Activated gamma-delta T cell treated with anti-CD3 and anti-CD28 coated beads, Interleukin-2, amount 50 U/mL, for 16 hours (primary cell): ENCODE results near the gene MBTPS1.
A peak's percentile ranks its signal among the peaks of the same experiment; 100 is the strongest.

Source experiments
- DNase-seq: peaks from one replicate; pipeline ENCODE4 v3.0.0-alpha.2; 2020; ENCODE audit warnings: low read depth

The MBTPS1 gene

GRCh38 chr16:84098939-84099338, 17.8 kb downstream of the MBTPS1 start:
- no peak for DNase-seq

GRCh38 chr16:84096447-84097005, 20.2 kb downstream of the MBTPS1 start:
- DNase-seq: no peak

- DNase-seq: no peak
Observed at GRCh38 chr16:84095466-84095865, 21.3 kb downstream of the MBTPS1 start.

GRCh38 chr16:84093879-84094270, 22.9 kb downstream of the MBTPS1 start:
- DNase-seq: no peak

- DNase-seq: no peak
Observed at GRCh38 chr16:84093120-84093878, 23.4 kb downstream of the MBTPS1 start.

GRCh38 chr16:84091460-84091859, 25.3 kb downstream of the MBTPS1 start:
- no peak for DNase-seq

- no peak for DNase-seq
Observed at GRCh38 chr16:84090211-84090610, 26.5 kb downstream of the MBTPS1 start.

- peak; percentile 25 for DNase-seq
Observed at GRCh38 chr16:84088695-84089395, 27.9 kb downstream of the MBTPS1 start.

GRCh38 chr16:84087466-84088151, 29.1 kb downstream of the MBTPS1 start:
- DNase-seq: no peak

GRCh38 chr16:84087001-84087400, 29.7 kb downstream of the MBTPS1 start:
- DNase-seq: no peak

GRCh38 chr16:84086341-84086740, 30.4 kb downstream of the MBTPS1 start:
- DNase-seq: no peak

GRCh38 chr16:84085773-84086172, 31.0 kb downstream of the MBTPS1 start:
- DNase-seq: no peak

- no peak for DNase-seq
Observed at GRCh38 chr16:84085271-84085667, 31.5 kb downstream of the MBTPS1 start.

GRCh38 chr16:84084570-84085270, 32.0 kb downstream of the MBTPS1 start:
- peak; percentile 47 for DNase-seq

- DNase-seq: no peak
Observed at GRCh38 chr16:84082835-84083569, 33.7 kb downstream of the MBTPS1 start.

GRCh38 chr16:84082110-84082509, 34.6 kb downstream of the MBTPS1 start:
- DNase-seq: no peak

GRCh38 chr16:84081446-84081989, 35.2 kb downstream of the MBTPS1 start:
- no peak for DNase-seq

GRCh38 chr16:84080813-84081212, 35.9 kb downstream of the MBTPS1 start:
- DNase-seq: no peak

- DNase-seq: no peak
Observed at GRCh38 chr16:84080378-84080777, 36.4 kb downstream of the MBTPS1 start.

- no peak for DNase-seq
Observed at GRCh38 chr16:84079664-84080063, 37.1 kb downstream of the MBTPS1 start.

GRCh38 chr16:84075376-84075775, 41.4 kb downstream of the MBTPS1 start:
- DNase-seq: no peak
